CD14-positive monocyte (primary cell): ENCODE measurements around the gene SERTAD2. TPM values are rescaled to one million over a fixed set of nuclear protein-coding genes. Genes with fewer than 3 reads are reported as not detected.

ENCODE experiments used
- DNase-seq, 3 donors: peaks; one replicate each; pipeline ENCODE4 v3.0.0-alpha.2; 2011 to 2022
- H2AFZ ChIP-seq: 2 replicates; pipeline ENCODE4 v1.6.0; 2012; ENCODE audit warnings: mild to moderate bottlenecking, low read depth, low read length, inconsistent platforms; ENCODE audit not compliant: insufficient read depth, poor library complexity, severe bottlenecking
- H3K27ac ChIP-seq, 2 donors: 1 replicate in 1 of 2; 2 replicates in 1 of 2; pipeline ENCODE4 v1.5.1; 2012 to 2013; ENCODE audit warnings: low read length in 2 of 2, control low read depth in 1 of 2, inconsistent platforms in 1 of 2, low read depth in 1 of 2, mild to moderate bottlenecking in 1 of 2
- H3K27me3 ChIP-seq, 2 donors: one replicate each; pipeline versions ENCODE4 v1.6.0 to v1.6.1; 2011 to 2013; ENCODE audit warnings: low read length in 2 of 2; ENCODE audit not compliant: control insufficient read depth in 2 of 2, insufficient read depth in 2 of 2
- H3K36me3 ChIP-seq, 2 donors: replicated peaks in 1 of 2; 1 replicate in 1 of 2; 2 replicates in 1 of 2; pipeline versions ENCODE4 v1.5.1 to v1.6.1; 2012 to 2013; ENCODE audit warnings: low read length in 2 of 2, control low read depth in 1 of 2, inconsistent platforms in 1 of 2, mild to moderate bottlenecking in 1 of 2; ENCODE audit not compliant: insufficient read depth in 2 of 2, control insufficient read depth in 1 of 2
- H3K4me1 ChIP-seq, 2 donors: 1 replicate in 1 of 2; 2 replicates in 1 of 2; pipeline versions ENCODE4 v1.5.1 to v1.6.1; 2012 to 2013; ENCODE audit warnings: low read length in 2 of 2, control low read depth in 1 of 2, inconsistent platforms in 1 of 2, mild to moderate bottlenecking in 1 of 2, moderate library complexity in 1 of 2; ENCODE audit not compliant: insufficient read depth in 2 of 2, control insufficient read depth in 1 of 2
- H3K4me2 ChIP-seq: replicated peaks from 2 replicates; pipeline ENCODE3; 2012; ENCODE audit warnings: low read length, moderate library complexity, mild to moderate bottlenecking; ENCODE audit not compliant: poor library complexity, severe bottlenecking; ENCODE audit errors: extremely low read depth
- H3K4me3 ChIP-seq, 3 experiments: fragments of 200-600 bp in 1 of 3; sonication (generic) in 1 of 3; replicated peaks in 1 of 3; 1 replicate in 2 of 3; 2 replicates in 1 of 3; pipeline ENCODE4 v1.5.1; 2011 to 2013; ENCODE audit warnings: low read length in 3 of 3, mild to moderate bottlenecking in 3 of 3, control low read depth in 2 of 3, low read depth in 2 of 3, inconsistent platforms in 1 of 3, moderate library complexity in 1 of 3
- H3K79me2 ChIP-seq: 2 replicates; pipeline ENCODE4 v1.6.0; 2012; ENCODE audit warnings: mild to moderate bottlenecking, control low read depth, inconsistent platforms, low read length, moderate library complexity; ENCODE audit not compliant: insufficient read depth
- H3K9ac ChIP-seq: 2 replicates; pipeline ENCODE4 v1.6.0; 2017; ENCODE audit warnings: low read length, mild to moderate bottlenecking; ENCODE audit not compliant: insufficient read depth, poor library complexity, severe bottlenecking
- H3K9me3 ChIP-seq, 2 donors: replicated peaks in 1 of 2; 1 replicate in 1 of 2; 2 replicates in 1 of 2; pipeline versions ENCODE4 v1.5.1 to v1.6.1; 2012 to 2013; ENCODE audit warnings: low read length in 2 of 2, control low read depth in 1 of 2; ENCODE audit not compliant: control insufficient read depth in 1 of 2, insufficient read depth in 1 of 2
- H4K20me1 ChIP-seq: 2 replicates; pipeline ENCODE4 v1.6.0; 2012; ENCODE audit warnings: mild to moderate bottlenecking, low read length, control low read depth, moderate library complexity; ENCODE audit not compliant: insufficient read depth
- H3K27ac Mint-ChIP-seq, 7 donors: one replicate each; pipeline ENCODE4 v1.8.0; 2020; ENCODE audit warnings: mild to moderate bottlenecking in 7 of 7, mixed read lengths in 7 of 7, moderate library complexity in 6 of 7, inconsistent platforms in 2 of 7
- H3K27me3 Mint-ChIP-seq, 3 donors: one replicate each; pipeline ENCODE4 v1.8.0; 2021 to 2022; ENCODE audit warnings: low read depth in 3 of 3, mild to moderate bottlenecking in 3 of 3, mixed read lengths in 3 of 3, moderate library complexity in 3 of 3, inconsistent platforms in 1 of 3
- H3K36me3 Mint-ChIP-seq, 2 donors: one replicate each; pipeline ENCODE4 v1.8.0; 2020; ENCODE audit warnings: mixed read lengths in 2 of 2, inconsistent platforms in 1 of 2, mild to moderate bottlenecking in 1 of 2
- H3K4me1 Mint-ChIP-seq: one replicate; pipeline ENCODE4 v1.8.0; 2020; ENCODE audit warnings: mild to moderate bottlenecking, mixed read lengths
- H3K4me3 Mint-ChIP-seq, 2 donors: one replicate each; pipeline ENCODE4 v1.8.0; 2020; ENCODE audit warnings: mild to moderate bottlenecking in 2 of 2, mixed read lengths in 2 of 2, moderate library complexity in 1 of 2
- H3K9me3 Mint-ChIP-seq, 7 donors: one replicate each; pipeline ENCODE4 v1.8.0; 2020 to 2022; ENCODE audit warnings: mixed read lengths in 7 of 7, mild to moderate bottlenecking in 6 of 7, moderate library complexity in 6 of 7, inconsistent platforms in 2 of 7
- WGBS: methylation state at CpG from one replicate; pipeline ENCODE4 v1.1.5; 2013; ENCODE audit warnings: missing lambda C conversion rate; ENCODE audit not compliant: insufficient coverage; 5-methylcytosine and 5-hydroxymethylcytosine counted together
- intact Hi-C, 2 donors: fragments of 100-400 bp; cut with micrococcal nuclease; formaldehyde crosslinking; loops; one replicate each; pipeline versions ENCODE4 v1.15.0 to v1.15.1; 2023
- polyA plus RNA-seq, 3 donors: library from polyadenylated mRNA; depleted of rRNA in 1 of 3; unstranded in 2 of 3; stranded (reverse) in 1 of 3; fragments of 300-500 nt in 2 of 3; fragments of >200 nt in 1 of 3; fragmentation: Illumina TruSeq in 2 of 3; gene quantifications; 1 replicate in 2 of 3; 2 replicates in 1 of 3; pipeline ENCODE4 v1.2.3, GENCODE V29; 2012 to 2021
- TF ChIP-seq, protein P1 (sequence below): fragments of 200-600 bp; IDR thresholded peaks from one replicate; pipeline ENCODE4 v1.8.0; 2022; ENCODE audit warnings: antibody characterized with exemption, mild to moderate bottlenecking

The SERTAD2 gene
- polyA plus RNA-seq, 3 donors, result 8.5 to 68.7 (median 8.8) TPM

DNA sequence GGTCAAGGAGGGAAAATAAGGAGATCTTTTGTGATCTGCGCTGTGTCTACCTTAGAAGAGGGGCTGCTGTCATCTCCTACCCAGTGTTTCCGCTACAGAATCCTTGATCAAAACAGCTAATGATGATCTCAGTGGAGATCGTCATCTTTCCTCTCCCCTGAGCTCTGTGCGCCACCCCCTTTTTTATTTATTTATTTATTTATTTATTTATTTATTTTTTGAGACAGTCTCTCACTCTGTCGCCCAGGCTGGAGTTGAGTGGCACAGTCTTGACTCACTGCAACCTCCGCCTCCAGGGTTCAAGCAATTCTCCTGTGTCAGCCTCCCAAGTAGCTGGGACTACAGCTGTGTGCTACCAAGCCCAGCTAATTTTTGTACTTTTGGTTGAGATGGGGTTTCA is 55.5 kb downstream of the SERTAD2 start:
- intact Hi-C loops, result no loop called here
- H3K4me1 ChIP-seq, result no peaks in the 10 kb centered on the region
- H3K27me3 Mint-ChIP-seq, result peaks cover 0 to 3% (median 2%) of the 10 kb centered on the region in 3 donors
- peaks cover 2 to 7% of the 10 kb centered on the region in 2 donors for H3K36me3 Mint-ChIP-seq
- peaks cover 7% of the 10 kb centered on the region for H3K4me1 Mint-ChIP-seq
- H3K9ac ChIP-seq, result no peak overlapping the region
- H3K79me2 ChIP-seq, result no peaks in the 10 kb centered on the region
- no peak overlapping the region for H3K27ac Mint-ChIP-seq
- no peaks in the 10 kb centered on the region for H3K9me3 ChIP-seq
- WGBS, result 80% methylated on average over 1 of the region's 6 CpGs
- no peak overlapping the region for H2AFZ ChIP-seq
- H3K4me3 Mint-ChIP-seq, result no peak overlapping the region
- TF ChIP-seq, protein P1, sequence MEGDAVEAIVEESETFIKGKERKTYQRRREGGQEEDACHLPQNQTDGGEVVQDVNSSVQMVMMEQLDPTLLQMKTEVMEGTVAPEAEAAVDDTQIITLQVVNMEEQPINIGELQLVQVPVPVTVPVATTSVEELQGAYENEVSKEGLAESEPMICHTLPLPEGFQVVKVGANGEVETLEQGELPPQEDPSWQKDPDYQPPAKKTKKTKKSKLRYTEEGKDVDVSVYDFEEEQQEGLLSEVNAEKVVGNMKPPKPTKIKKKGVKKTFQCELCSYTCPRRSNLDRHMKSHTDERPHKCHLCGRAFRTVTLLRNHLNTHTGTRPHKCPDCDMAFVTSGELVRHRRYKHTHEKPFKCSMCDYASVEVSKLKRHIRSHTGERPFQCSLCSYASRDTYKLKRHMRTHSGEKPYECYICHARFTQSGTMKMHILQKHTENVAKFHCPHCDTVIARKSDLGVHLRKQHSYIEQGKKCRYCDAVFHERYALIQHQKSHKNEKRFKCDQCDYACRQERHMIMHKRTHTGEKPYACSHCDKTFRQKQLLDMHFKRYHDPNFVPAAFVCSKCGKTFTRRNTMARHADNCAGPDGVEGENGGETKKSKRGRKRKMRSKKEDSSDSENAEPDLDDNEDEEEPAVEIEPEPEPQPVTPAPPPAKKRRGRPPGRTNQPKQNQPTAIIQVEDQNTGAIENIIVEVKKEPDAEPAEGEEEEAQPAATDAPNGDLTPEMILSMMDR, result no peak
- no peak overlapping the region for H3K27ac ChIP-seq
- no peaks in the 10 kb centered on the region for H3K27me3 ChIP-seq
- no peak for DNase-seq
- no peak overlapping the region for H3K4me2 ChIP-seq
- no peak overlapping the region for H3K4me3 ChIP-seq
- H4K20me1 ChIP-seq, result peaks cover 4% of the 10 kb centered on the region
- H3K9me3 Mint-ChIP-seq, result no peaks in the 10 kb centered on the region
- peaks cover 2 to 7% of the 10 kb centered on the region in 2 donors for H3K36me3 ChIP-seq

- H3K4me1 Mint-ChIP-seq, result peaks cover 7% of the 10 kb centered on the region
- H4K20me1 ChIP-seq, result peaks cover 4% of the 10 kb centered on the region
- DNase-seq, result no peak
- no peak overlapping the region for H3K4me3 Mint-ChIP-seq
- H3K4me3 ChIP-seq, result no peak overlapping the region
- peaks cover 0 to 3% (median 0%) of the 10 kb centered on the region in 3 donors for H3K27me3 Mint-ChIP-seq
- peaks cover 26 to 33% of the 10 kb centered on the region in 2 donors for H3K36me3 Mint-ChIP-seq
- no peak overlapping the region for H3K27ac Mint-ChIP-seq
- no peak overlapping the region for H3K27ac ChIP-seq
- TF ChIP-seq, protein P1, result no peak
- H3K79me2 ChIP-seq, result no peaks in the 10 kb centered on the region
- no peaks in the 10 kb centered on the region for H3K9me3 ChIP-seq
- no peaks in the 10 kb centered on the region for H3K4me1 ChIP-seq
- WGBS, result 60% methylated on average over 1 of the region's 4 CpGs
- H3K9ac ChIP-seq, result no peak overlapping the region
- peaks cover 27 to 33% of the 10 kb centered on the region in 2 donors for H3K36me3 ChIP-seq
- H3K27me3 ChIP-seq, result no peaks in the 10 kb centered on the region
- H3K9me3 Mint-ChIP-seq, result no peaks in the 10 kb centered on the region
- no peak overlapping the region for H3K4me2 ChIP-seq
- intact Hi-C loops, result no loop called here
- no peak overlapping the region for H2AFZ ChIP-seq
Measured at GRCh38 chr2:64595397-64596176, 58.1 kb downstream of the SERTAD2 start.
